Measurements from ENCODE around the gene TCIRG1. TPM values are rescaled to one million over a fixed set of nuclear protein-coding genes. Genes with fewer than 3 reads are reported as not detected.

TCIRG1 gene
- polyA plus RNA-seq, 1 experiment = 26.5 TPM

DNA sequence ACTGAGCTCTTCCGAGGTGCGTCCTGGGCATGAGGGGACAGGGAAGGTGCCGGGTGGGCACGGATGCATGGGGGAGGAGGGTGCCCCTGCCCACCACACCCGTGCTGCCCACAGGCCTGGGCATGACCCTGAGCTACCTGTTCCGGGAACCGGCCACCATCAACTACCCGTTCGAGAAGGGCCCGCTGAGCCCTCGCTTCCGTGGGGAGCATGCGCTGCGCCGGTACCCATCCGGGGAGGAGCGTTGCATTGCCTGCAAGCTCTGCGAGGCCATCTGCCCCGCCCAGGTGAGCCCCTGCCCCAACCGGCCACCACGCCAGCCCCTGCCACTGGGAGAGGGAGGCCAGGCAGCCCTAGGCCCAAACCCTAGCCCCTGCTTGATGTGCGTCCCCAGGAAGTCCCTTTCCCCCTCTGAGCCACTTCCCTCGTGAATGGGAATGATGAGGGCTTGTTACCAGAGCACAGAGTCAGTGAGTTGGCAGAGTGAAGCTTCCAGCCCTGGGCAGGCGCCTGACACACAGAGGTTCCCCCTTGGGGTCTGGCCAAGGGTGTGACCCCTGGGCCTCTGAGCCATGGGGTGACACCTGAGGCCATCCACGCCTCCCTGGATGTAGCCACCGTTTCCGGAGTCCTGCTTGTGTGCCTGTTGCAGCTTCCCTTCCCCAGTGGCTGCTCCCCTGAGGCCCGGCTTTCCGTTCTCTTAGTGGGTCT, 5.7 kb upstream of the TCIRG1 start:
- Histone ChIP-seq H3K9me3 (ENCODE audit: control insufficient read depth, insufficient read depth, low read length) (peaks cover 8% of the 10 kb centered on the region), H3K4me3 (ENCODE audit: low read depth, low read length) (no peak overlapping the region), H3K27ac (ENCODE audit: low read depth, low read length) (no peak overlapping the region), H3K27me3 (ENCODE audit: control insufficient read depth, insufficient read depth, low read length) (no peaks in the 10 kb centered on the region)
- DNase-seq (ENCODE audit: low read depth, low spot score) = no peak
- no peak for TF ChIP-seq CTCF (IDR thresholded peaks at IDR 0.05; ENCODE audit: low read depth, low read length)
- ChIA-PET POLR2A (no interaction called here), CTCF (no interaction called here)

DNA sequence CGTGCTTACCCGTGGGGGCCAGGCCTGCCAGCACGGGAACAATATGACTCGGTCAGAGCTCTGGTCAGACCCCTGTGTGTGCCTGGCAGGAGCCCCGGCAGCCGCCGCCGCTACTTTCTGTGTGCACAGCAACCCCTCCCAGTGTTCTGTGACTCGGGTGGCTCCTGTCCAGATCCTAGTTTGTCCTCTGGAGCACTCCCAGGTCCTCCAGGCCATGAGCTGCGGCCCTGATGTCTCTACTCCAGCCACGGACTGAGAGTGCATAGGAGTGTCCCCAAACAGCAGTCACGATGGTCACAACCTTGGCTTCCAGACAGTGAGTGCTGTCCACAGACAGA, 5.1 kb upstream of the TCIRG1 start:
- no peak for TF ChIP-seq CTCF (IDR thresholded peaks at IDR 0.05; ENCODE audit: low read depth, low read length)
- Histone ChIP-seq H3K27ac (ENCODE audit: low read depth, low read length) (no peak overlapping the region), H3K9me3 (ENCODE audit: control insufficient read depth, insufficient read depth, low read length) (peaks cover 8% of the 10 kb centered on the region), H3K4me3 (ENCODE audit: low read depth, low read length) (no peak overlapping the region), H3K27me3 (ENCODE audit: control insufficient read depth, insufficient read depth, low read length) (no peaks in the 10 kb centered on the region)
- CTCF ChIA-PET = no interaction called here
- POLR2A ChIA-PET = no interaction called here
- no peak for DNase-seq (ENCODE audit: low read depth, low spot score)

GRCh38 chr11:68035266-68035876, 3.5 kb upstream of the TCIRG1 start:
- POLR2A ChIA-PET = interaction anchor here (0.7 to 0.9 kb wide), 2 partner anchors 25 to 176 kb away, joined by 3 to 8 read pairs; partner anchors contain the start of gene ALDH3B1
- no peaks in the 10 kb centered on the region; the same call in 1 of the 2 replicates for H3K9me3 ChIP-seq (ENCODE audit: control insufficient read depth, insufficient read depth, low read length)
- no peak overlapping the region for H3K4me3 ChIP-seq (ENCODE audit: low read depth, low read length)
- CTCF ChIA-PET = no interaction called here
- no peak for DNase-seq (ENCODE audit: low read depth, low spot score)
- TF ChIP-seq CTCF (IDR thresholded peaks at IDR 0.05; ENCODE audit: low read depth, low read length) = no peak
- H3K27ac ChIP-seq (ENCODE audit: low read depth, low read length) = no peak overlapping the region
- no peaks in the 10 kb centered on the region for H3K27me3 ChIP-seq (ENCODE audit: control insufficient read depth, insufficient read depth, low read length)

DNA sequence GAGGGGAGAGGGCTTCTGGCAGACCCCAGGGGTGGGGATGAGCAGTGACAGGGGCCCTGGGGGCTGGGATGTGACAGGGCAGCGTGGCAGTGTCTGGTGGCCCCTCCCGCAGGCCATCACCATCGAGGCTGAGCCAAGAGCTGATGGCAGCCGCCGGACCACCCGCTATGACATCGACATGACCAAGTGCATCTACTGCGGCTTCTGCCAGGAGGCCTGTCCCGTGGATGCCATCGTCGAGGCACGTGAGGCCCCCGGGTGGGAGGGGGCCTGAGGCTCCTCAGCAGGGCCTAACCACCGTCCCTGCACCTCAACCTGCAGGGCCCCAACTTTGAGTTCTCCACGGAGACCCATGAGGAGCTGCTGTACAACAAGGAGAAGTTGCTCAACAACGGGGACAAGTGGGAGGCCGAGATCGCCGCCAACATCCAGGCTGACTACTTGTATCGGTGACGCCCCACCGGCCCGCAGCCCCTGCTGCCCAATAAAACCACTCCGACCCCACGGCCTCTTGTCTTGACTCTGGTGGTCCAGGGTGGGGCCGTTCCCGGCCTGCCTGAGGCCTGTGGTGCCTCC, 2.6 kb upstream of the TCIRG1 start:
- ChIA-PET POLR2A (interaction anchor here (0.9 kb wide), 1 partner anchor 26 kb away, joined by 3 read pairs; the partner anchor contains the start of gene ALDH3B1), CTCF (no interaction called here)
- Histone ChIP-seq H3K27ac (ENCODE audit: low read depth, low read length) (no peak overlapping the region), H3K9me3 (ENCODE audit: control insufficient read depth, insufficient read depth, low read length) (no peaks in the 10 kb centered on the region; the same call in 1 of the 2 replicates), H3K27me3 (ENCODE audit: control insufficient read depth, insufficient read depth, low read length) (no peaks in the 10 kb centered on the region), H3K4me3 (ENCODE audit: low read depth, low read length) (no peak overlapping the region)
- no peak for DNase-seq (ENCODE audit: low read depth, low spot score)
- no peak for TF ChIP-seq CTCF (IDR thresholded peaks at IDR 0.05; ENCODE audit: low read depth, low read length)

- DNase-seq (ENCODE audit: low read depth, low spot score) = no peak
- Histone ChIP-seq H3K9me3 (ENCODE audit: control insufficient read depth, insufficient read depth, low read length) (no peaks in the 10 kb centered on the region; the same call in 1 of the 2 replicates), H3K4me3 (ENCODE audit: low read depth, low read length) (no peak overlapping the region), H3K27ac (ENCODE audit: low read depth, low read length) (no peak overlapping the region), H3K27me3 (ENCODE audit: control insufficient read depth, insufficient read depth, low read length) (no peaks in the 10 kb centered on the region)
- ChIA-PET CTCF (no interaction called here), POLR2A (interaction anchor here (2.0 kb wide), 1 partner anchor 235 kb away, joined by 5 read pairs; the partner anchor contains the start of gene C11orf24)
- no peak for TF ChIP-seq CTCF (IDR thresholded peaks at IDR 0.05; ENCODE audit: low read depth, low read length)
Measured at GRCh38 chr11:68036717-68037239, 2.0 kb upstream of the TCIRG1 start.

Measured in AG04450 (cell line).